DMS53 (cell line): Measurements from ENCODE around the gene SLK.
A peak's percentile ranks its signal among the peaks of the same experiment; 100 is the strongest.

ENCODE experiments used
- DNase-seq: peaks from one replicate; lab custom pipeline; 2025; lab: John Stamatoyannopoulos, UW

The SLK gene

DNA sequence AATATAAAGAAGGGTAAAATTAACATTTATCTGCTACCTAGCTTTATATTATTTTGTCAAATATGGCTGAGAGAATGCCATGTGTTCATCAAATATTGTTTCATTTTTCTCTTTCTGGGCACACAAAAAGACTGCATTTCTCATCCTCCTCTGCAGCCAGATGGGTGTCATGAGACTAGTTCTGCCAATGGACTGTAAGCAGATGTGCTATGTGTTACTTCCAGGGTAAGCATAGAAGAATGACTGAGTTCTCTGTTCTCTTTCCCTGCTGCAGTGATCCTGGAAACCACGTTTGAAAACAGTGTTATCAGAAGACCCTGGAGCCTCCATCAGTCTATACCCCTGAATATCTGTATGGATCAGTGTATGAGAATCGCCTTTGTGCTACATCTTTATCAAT, 24.1 kb upstream of the SLK start:
- no peak for DNase-seq

DNA sequence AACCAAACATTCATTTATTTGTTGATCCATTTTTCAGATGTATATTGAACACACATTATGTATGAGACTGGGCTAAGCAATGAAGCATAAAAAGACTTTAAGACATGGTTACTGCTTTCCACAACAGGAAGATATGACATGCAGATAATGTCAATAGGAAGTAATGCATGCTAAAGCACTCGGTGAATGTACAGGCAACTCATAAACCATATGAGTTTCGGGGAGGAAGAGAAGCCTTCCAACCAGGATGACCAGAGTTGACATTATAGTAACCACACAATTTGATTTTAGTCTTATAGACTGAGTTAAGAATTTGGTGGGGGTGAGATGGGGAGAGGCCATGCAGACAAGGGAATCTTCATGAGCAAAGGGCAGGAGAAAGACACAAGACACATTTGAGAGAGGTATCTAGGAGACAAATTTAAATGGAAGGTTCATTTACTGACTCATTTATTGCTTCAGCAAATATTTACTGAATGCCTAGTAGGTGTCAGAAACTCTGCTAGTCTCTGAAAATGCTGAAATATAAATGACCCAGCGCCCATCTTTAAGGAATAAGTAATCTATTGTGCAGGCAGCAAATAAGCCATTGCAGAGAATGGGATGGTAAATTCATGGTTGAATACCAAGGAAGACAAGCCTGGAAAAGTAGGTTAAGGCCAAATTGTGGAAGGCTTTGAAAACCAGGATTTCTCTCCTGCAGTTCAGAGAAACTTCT, 19.0 kb upstream of the SLK start:
- DNase-seq, result peak; percentile 53

DNA sequence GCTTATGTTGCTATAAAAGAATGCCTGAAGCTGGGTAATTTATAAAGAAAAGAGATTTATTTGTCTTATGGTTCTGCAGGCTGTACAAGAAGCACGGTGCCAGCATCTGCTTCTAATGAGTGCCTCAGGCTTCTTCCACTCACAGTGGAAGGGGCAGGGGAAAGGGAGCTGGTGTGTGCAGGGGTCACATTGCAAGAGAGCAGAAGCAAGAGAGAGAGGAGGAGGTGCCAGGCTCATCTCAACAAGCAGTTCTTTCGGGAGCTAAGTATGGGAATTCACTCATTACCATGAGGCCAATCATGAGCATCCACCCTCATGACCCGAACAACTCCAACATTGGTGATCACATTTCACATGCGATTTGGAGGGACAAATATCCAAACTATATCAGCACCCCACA, 17.2 kb upstream of the SLK start:
- DNase-seq, result no peak

DNA sequence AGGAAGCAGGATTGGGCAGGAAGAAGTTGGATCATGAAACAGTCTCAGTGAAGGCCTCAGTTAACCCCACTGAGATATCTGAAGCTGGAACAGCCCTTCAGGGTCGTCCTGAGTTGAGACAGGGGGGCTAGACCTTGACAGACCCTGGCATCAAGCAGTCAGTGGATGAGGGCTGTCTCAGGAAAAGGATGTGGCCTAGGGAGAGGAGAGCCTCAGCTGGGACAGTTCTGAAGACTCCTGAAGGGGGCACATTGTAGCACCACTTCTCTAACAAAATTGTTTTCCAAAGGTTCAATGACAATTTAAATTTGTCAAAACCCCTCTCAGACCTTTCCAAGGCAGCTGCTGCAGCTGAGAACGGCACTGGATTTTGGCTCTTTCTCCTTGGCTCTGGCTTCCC, 15.8 kb upstream of the SLK start:
- no peak for DNase-seq

DNA sequence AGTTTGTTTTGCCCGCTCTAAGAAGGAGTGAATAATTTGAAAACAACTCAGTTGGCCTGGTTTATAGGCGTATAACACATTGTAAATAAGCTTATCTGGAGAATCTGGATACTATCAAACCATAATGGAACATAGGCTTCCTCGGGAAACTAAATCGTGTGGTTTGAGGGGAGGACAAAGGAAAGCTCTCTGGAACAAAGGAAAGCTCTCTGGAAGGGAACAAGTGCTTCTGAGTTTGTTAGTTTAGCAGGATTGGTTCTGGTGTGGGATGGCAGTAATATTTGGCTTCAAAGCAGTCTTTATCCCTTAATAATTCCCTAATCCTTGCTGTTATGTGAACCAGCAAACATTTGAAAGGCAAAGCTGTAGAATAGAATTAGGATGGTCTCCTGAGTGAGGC, 15.0 kb upstream of the SLK start:
- no peak for DNase-seq

DNA sequence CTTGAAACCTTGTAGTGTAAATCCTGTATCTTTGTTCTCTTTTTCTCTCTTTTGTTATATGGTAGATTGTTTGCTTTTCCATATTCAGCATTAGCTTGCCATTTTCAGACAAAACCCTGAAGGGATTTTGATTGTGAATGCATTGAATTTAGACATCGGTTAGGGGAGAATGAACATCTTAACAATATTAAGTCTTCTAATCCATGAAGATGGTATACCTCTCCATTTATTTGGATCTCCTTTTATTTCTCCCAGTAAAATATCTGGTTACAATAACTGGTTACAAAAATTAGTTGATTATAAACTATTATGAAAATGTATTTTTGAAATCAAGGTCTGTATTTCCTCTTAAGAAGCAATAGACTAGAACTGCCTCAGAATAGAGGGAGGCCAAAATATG, 12.4 kb upstream of the SLK start:
- no peak for DNase-seq

DNA sequence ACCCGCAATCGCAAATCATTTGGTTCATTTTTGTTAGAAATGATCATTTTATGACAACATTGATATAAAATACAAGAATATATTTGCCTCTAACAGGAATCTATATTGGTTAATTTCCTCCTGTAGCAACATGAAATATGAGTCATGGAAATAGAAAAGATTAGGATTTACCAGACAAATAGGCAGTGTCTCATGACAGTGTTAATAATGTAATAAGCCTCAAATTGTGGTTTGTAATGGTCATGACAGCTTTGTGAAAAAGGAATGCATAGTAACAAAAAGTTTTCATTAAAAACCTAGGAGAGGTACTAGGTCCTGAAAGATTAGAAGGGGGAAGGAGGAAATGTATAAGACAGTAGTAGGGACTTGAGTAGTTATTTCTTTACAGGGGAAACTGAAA, 7.9 kb upstream of the SLK start:
- DNase-seq, result no peak

DNA sequence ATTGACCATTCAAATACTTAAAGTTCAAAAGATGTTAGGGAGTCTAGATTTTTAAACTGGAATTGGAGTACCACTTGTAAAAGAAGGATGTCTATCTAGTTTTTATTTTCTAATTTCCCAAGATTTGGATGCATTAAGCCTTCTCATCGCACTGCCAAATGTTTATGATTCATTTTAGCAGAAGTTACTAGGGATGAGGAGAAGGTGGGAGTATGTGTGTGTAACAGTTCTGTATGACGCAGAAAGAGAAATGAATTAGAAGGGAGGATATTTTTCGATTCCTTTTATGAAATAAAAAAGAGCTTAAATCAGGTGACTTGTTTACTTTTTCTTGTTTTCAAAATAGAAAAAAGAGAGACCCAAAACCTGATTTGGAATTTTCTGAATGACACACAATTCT, 6.8 kb upstream of the SLK start:
- DNase-seq, result no peak

DNA sequence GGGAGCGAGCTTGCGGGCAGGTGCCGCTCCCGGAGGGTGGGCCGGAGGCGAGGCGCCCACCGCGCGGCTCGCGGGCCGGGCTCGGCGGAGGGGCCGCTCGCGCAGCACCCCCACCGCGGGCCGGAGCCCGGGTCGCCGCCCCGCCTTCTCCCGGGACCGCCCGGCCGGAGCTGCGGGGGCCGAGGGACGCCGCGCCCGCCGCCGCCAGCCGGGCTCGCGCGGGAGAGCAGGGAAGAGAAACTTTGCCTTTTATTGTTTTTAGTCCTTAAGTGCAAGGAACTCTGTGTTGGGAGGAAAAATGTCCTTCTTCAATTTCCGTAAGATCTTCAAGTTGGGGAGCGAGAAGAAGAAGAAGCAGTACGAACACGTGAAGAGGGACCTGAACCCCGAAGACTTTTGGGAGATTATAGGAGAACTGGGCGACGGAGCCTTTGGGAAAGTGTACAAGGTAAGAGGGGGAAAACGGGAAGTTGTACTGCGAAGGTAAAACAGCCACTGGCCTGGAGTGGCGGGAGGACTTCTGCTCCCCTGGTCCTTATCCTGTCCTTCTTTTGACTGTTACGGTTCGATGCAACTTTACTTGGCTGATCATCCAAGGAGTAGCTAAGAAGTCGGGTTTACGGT, 620 bp downstream of the SLK start:
- DNase-seq, result peak; percentile 70

DNA sequence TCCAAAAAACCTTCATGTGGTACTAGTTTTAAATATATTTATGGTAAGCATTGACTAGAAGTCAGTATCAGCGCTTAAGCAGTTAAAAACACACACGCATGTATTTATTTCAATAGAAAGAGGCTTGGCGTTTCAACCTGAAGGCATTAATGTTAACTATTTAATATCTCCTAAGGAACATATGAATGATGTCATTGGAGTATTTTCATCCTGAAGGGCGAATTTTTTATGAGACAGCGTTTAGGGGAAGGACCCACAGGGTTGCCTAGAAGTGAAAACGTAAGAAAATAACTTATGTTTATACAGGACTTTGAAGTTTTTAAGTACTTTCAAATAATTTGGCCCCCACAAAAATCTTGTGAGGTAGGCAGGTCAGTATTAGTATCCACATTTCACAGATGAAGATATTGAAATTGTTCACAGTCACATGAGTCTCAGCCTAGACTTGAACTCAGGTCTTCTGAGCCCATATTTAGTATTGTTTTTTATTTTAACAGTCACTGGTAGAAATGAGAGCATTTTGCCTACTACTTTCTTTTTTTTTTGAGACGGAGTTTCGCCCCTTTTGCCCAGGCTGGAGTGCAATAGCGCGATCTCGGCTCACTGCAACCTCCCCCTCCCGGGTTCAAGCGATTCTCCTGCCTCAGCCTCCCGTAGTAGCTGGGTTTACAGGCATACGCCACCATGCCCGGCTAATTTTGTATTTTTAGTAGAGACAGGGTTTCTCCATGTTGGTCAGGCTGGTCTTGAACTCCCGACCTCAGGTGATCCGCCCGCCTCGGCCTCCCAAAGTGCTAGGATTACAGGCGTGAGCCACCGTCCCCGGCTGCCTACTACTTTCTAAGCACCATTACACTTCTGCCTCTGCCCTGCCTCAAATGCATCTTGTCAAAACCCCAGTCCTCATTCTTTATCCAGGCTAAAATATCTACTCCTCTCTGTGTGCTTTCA, 1.8 kb downstream of the SLK start:
- DNase-seq, result no peak

DNA sequence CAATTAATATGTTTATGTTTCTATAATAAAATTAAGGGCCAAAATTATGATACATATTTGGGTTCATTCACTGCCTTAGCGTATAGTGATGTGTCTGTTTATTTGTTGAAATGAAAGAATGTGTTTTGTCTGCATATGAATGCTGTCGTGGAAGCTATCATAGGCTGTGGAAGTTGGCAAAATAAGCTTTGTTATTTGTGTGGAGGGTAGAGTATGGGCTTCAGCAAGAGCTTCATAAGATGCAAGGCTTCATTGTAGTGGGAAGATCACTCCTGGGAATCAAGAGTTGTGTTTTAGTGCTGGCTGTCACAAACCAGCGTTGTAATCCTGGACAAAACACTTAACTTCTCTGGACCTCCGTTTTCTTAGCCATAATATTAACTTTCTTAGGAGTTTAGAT, 2.5 kb downstream of the SLK start:
- no peak for DNase-seq

DNA sequence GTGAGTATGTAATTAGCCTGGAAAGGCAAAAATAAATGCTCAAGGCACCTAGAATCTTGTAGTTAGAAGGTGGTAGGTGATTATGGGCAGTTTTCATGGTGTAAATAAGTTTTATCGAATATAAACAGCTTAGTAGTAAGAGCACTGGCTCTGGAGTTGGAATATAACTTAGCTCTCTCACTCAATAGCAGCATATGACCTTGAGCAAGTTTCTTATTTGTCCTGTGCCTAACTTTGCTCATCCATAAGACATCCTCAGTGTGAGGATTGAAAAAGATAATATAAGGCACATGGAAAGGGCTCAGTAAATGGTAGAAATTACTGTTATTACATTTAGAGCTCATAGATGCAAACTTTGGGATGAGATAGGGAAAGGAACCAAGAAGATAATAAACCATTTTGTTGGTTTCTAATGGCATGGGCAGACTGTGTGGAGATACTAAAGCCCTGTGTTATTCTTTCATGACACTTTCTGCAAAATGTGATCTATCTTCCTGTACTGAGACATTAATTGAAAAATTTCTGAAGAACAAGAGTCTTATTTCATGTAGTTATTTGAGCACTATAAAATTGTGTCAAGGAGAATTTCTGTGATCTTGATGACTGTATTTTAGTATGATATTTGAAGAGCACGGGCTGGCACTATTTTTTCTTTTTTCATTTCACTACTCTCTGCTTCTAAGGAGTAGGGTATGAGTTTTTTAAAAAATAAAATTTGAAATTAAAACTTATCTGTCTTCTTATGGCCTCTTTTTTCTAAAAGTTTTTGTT, 3.1 kb downstream of the SLK start:
- DNase-seq, result no peak

DNA sequence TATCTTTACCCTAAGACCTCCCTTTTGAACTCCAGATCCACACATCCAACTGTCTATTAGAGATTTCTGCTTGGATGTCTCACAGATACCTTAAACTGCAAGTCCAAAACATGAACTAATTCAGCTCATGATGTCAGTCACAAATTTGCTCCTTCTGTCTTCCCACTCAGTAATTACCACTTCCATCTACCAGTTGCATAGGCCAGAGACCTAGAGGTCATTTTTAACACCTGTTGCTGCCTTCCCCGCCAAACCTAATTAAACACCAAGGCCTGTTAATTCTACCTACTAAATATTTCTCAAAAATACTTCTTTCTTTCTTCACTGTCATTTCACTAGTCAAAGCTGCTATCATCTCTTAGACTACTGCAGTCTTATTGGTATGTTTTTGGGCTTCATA, 8.2 kb downstream of the SLK start:
- no peak for DNase-seq

DNA sequence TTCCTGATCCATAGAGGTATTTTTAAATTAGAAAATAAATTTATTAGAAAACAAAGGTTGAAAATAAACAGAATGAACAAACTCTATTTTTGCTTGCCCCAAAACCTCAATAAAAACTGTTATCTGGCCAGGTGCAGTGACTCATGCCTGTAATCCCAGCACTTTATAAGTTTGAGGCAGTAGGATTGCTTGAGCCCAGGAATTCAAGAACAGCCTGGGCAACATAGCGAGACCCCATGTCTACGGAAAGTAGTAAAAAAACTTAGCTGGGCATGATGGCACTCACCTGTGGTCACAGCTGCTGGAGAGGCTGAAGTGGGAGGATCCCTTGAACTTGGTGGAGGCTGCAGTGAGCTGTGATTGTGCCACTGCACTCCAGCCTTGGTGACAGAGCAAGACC, 10.3 kb downstream of the SLK start:
- DNase-seq, result no peak

DNA sequence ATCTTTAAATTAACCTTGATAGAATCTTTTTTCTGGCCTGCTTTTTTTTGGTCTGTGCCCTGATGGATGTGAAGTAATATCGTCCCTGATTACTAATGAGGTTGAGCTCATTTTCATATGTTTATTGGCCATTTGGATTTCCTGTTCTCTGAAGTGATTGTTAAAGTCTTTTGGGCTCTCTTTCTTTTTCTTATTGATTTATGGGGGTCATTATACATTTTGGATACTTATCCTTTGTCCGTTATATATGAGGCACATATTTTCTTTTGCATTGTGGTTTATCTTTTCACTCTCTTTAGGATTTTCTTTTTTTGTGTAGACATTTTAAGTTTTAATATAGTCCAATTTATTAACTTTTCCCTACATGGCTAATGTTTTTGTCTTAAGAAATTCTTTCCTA, 12.6 kb downstream of the SLK start:
- no peak for DNase-seq

DNA sequence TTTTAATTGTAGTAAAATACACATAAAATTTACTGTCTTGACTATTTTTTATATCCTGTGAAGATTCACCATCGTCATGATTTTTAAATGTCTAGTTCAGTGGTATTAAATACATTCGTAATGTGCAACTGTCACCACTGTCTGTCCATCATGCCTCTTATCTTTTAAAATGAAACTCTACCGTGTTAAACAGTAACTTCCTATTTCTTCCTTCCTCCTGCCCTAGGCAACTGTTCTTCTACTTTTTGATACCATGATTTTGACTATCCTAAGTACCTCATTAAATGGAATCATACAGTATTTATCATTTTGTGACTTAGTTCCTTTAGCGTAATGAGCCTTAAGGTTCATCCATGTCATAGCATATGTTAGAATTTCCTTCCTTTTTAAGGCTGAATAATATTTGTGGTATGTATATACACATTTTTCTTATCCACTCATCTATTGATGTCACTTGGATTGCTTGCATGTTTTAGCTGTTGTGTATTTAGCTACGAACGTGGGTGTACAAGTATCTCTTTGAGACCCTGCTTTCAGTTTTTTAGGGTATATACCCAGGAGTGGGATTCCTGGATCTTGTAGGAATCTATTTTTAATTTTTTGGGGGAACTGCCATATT, 13.5 kb downstream of the SLK start:
- no peak for DNase-seq

DNA sequence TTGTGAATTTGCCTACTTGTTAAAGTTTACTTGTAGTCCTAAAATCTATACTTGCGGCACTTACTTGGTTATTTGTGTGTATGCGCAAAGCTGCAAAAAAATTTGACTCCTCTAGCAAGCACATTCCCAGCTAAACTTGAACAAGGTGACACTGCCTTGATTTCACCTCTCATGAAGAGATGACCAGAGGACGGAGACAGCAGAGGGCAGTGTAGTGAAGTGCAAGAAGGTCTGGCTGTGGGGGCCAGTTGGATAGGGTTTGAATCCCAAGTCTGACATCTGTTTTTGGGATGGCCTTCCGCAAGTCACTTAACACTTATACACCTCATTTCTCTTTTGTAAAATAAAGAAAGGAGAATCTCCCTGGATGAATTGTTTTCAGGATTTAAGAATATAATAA, 15.7 kb downstream of the SLK start:
- peak; percentile 35 for DNase-seq

DNA sequence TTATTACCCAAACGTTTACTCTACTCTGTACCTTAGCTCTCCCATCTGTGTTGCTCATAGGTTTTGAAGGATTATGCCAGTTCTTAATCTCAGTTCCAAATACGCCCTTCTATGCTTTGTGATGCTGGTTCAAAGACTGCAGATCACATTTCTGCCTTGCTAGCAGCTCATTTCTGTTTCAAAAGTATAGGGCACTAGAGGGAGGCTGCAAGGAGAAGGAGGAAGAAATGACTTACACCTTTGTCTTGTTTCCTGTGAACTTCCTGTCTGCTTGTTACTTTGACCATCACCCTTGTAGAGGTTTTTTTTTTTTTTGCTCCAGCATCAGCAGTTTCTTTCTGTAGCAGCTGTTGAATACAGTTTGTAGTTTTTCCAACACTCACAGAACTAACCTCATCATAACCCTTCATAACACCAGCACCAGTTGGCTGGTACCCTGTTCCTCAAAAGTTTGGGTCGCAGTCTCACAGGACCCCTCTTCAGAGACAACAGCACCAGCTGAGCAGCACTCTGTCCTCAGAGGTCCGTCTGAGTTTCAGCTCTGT, 16.5 kb downstream of the SLK start:
- DNase-seq, result no peak

DNA sequence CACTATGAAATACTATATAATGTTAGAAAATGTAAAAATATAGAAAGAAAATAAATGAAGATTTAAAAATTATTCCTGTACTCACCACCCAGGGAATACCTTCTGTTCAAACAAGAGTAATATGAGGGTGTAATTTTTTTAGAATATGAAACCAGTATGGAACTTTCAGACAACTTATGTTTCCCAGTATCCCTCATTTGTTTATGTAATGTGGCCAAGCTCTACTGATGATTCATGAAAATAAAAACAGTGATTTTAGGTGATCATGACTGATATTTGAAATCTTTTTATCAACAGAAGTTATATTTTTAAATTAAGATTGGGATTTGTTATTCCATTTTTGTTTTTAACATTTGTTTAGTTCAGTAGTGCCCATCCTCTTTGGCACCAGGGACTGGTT, 18.8 kb downstream of the SLK start:
- no peak for DNase-seq

DNA sequence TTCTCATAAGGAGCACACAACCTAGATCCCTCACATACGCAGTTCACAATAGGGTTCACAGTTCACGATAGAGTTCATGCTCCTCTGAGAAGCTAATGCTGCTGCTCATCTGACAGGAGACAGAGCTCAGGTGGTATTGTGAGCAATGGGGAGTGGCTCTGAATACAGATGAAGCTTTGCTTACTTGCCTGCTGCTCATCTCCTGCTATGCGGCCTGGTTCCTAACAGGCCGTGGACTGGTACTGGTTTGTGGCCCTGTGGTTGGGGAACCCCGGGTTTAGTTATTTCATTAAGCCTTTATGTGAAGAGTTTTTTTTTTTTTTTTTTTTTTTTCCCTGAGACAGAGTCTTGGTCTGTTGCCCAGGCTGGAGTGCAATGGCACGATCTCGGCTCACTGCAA, 19.4 kb downstream of the SLK start:
- no peak for DNase-seq

DNA sequence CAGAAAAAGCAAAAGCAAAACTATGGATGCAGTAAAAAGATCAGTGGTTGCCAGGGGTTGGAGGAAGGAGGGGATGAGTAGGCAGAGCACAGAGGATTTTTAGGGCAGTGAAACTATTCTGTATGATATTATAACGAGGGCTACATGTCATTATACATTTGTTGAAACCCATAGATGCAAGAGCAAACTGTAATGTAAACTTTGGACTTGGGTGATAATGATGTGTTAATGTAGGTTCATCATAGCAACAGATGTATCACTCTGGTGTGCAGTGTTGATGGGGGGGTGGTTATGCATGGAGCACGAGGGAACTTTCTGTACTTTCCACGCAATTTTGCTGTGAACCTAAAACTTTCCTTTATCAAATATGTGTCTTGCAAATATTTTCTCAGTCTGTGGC, 23.2 kb downstream of the SLK start:
- no peak for DNase-seq

DNA sequence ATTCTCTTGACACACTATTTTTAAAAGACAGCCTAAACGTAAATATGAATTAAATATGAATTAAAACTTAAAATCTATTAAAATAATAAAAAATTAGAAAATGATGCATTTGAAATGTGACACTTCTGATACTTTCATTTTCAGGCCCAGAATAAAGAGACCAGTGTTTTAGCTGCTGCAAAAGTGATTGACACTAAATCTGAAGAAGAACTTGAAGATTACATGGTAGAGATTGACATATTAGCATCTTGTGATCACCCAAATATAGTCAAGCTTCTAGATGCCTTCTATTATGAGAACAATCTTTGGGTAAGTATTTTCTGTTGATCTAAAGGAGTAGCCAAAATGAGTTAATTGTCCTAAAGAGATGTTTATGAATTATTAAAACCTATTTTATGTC, 23.6 kb downstream of the SLK start:
- DNase-seq, result no peak
